Neural crest cell (in vitro differentiated cells): Measurements from ENCODE around the gene KANK3. TPM values are rescaled to one million over a fixed set of nuclear protein-coding genes. Genes with fewer than 3 reads are reported as not detected.
"Not testable (repeated sequence)": the region's sequence is repeated elsewhere in the genome, so short reads cannot be mapped to it uniquely, and the experiment has no call there.

ENCODE experiments used
- DNase-seq: peaks from one replicate; pipeline ENCODE4 v3.0.0; 2021; ENCODE audit warnings: low read depth, mixed read lengths, low spot score
- H3K27ac Mint-ChIP-seq: one replicate; pipeline ENCODE4 v1.8.0; 2021; ENCODE audit warnings: mild to moderate bottlenecking, mixed read lengths; ENCODE audit not compliant: unreplicated experiment
- H3K27me3 Mint-ChIP-seq: 2 replicates; pipeline ENCODE4 v1.8.0; 2021; ENCODE audit warnings: low read depth, mild to moderate bottlenecking, mixed read lengths
- H3K36me3 Mint-ChIP-seq: 2 replicates; pipeline ENCODE4 v1.8.0; 2021; ENCODE audit warnings: low read depth, mild to moderate bottlenecking, mixed read lengths
- H3K4me1 Mint-ChIP-seq: 2 replicates; pipeline ENCODE4 v1.8.0; 2021; ENCODE audit warnings: mixed read lengths
- H3K4me3 Mint-ChIP-seq: one replicate; pipeline ENCODE4 v1.8.0; 2021; ENCODE audit warnings: mild to moderate bottlenecking, mixed read lengths
- H3K9me3 Mint-ChIP-seq: 2 replicates; pipeline ENCODE4 v1.8.0; 2021; ENCODE audit warnings: mixed read lengths
- CTCF ChIP-seq: fragments of 200-600 bp; sonication (generic); conservative IDR thresholded peaks from 2 replicates; pipeline ENCODE4 v1.5.0; 2021; ENCODE audit warnings: antibody characterized with exemption, mild to moderate bottlenecking
- total RNA-seq: library from RNA; stranded (reverse); gene quantifications from 2 replicates; pipeline ENCODE4 v1.2.1, GENCODE V29; 2021

KANK3 gene
- total RNA-seq, 1 donor from 2014 or later: 0.77 TPM

GRCh38 chr19:8319807-8320520 lies 23.1 kb downstream of the KANK3 start:
- no peak for TF ChIP-seq CTCF
- Mint-ChIP-seq H3K4me3 (peak overlapping the region; percentile 99), H3K4me1 (peaks cover 25% of the 10 kb centered on the region), H3K27ac (peak overlapping the region; percentile 99), H3K9me3 (no peaks in the 10 kb centered on the region), H3K27me3 (no peaks in the 10 kb centered on the region), H3K36me3 (peaks cover 2% of the 10 kb centered on the region)
- DNase-seq: no peak

GRCh38 chr19:8318835-8319234 lies 24.2 kb downstream of the KANK3 start:
- DNase-seq, H3K9me3 Mint-ChIP-seq, H3K27me3 Mint-ChIP-seq, H3K27ac Mint-ChIP-seq, H3K36me3 Mint-ChIP-seq: not testable (repeated sequence)
- Mint-ChIP-seq H3K4me1 (peaks cover 25% of the 10 kb centered on the region), H3K4me3 (peak overlapping the region; percentile 83)

- Mint-ChIP-seq H3K27me3 (no peaks in the 10 kb centered on the region), H3K27ac (no peak overlapping the region), H3K36me3 (no peaks in the 10 kb centered on the region), H3K4me1 (peaks cover 12% of the 10 kb centered on the region), H3K9me3 (no peaks in the 10 kb centered on the region), H3K4me3 (peak overlapping the region; percentile 41)
- TF ChIP-seq CTCF: no peak
- no peak for DNase-seq
Measured at GRCh38 chr19:8316351-8317125, 26.5 kb downstream of the KANK3 start.

GRCh38 chr19:8314981-8315640 lies 28.0 kb downstream of the KANK3 start:
- H3K4me3 Mint-ChIP-seq: peak overlapping the region; percentile 31
- H3K27me3 Mint-ChIP-seq, H3K4me1 Mint-ChIP-seq, H3K27ac Mint-ChIP-seq, DNase-seq, H3K9me3 Mint-ChIP-seq, H3K36me3 Mint-ChIP-seq: not testable (repeated sequence)

- H3K9me3 Mint-ChIP-seq: no peaks in the 10 kb centered on the region
- peaks cover 21% of the 10 kb centered on the region for H3K4me1 Mint-ChIP-seq
- H3K36me3 Mint-ChIP-seq: no peaks in the 10 kb centered on the region
- H3K4me3 Mint-ChIP-seq: no peak overlapping the region
- H3K27me3 Mint-ChIP-seq: no peaks in the 10 kb centered on the region
- no peak overlapping the region for H3K27ac Mint-ChIP-seq
- DNase-seq: no peak
- TF ChIP-seq CTCF: no peak
Measured at GRCh38 chr19:8311461-8312260, 31.4 kb downstream of the KANK3 start.
